Measurements from ENCODE around the gene OR7D2.

DNA sequence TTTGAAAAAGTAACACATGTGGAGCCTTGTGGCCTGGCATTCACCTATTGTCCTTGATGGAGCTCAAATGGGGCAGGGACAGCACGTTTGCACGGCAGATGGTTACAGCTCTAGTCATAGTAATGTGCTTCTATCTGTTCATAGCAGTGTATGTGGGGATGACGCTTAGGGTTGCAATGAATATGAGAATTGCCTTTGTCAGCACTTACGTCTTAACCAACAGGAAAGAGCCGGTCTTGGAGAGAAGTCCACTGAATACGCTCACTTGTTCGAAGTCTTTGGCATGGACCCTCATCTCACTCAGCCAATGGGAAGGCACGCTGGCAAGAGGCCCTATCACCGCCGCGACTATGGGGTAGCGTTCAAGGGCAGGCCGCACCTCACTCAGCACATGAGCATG is 18.9 kb upstream of the OR7D2 start:
- no peak for TF ChIP-seq EZH2 (optimal IDR thresholded peaks at IDR 0.05; ENCODE audit: low read depth, low read length)
- TF ChIP-seq CTCF (IDR thresholded peaks at IDR 0.05; ENCODE audit: low read length): no peak

All from MM.1S (cell line).